GM23338 (cell line): ENCODE results near the gene KRT37. TPM values are rescaled to one million over a fixed set of nuclear protein-coding genes. Genes with fewer than 3 reads are reported as not detected.
"Not testable (repeated sequence)": the region's sequence is repeated elsewhere in the genome, so short reads cannot be mapped to it uniquely, and the experiment has no call there.

ENCODE experiments used
- ATAC-seq: fragments of 200-7000 bp; cut with Tn5 transposase; 3 replicates; pipeline ENCODE4 v1.9.1; 2020
- DNase-seq: peaks from one replicate; pipeline ENCODE4 v3.0.0-alpha.2; 2015; ENCODE audit warnings: low spot score
- H2AFZ ChIP-seq: fragments of 200-600 bp; sonication (generic); 2 replicates; pipeline ENCODE4 v1.8.0; 2016; ENCODE audit warnings: antibody characterized with exemption, mild to moderate bottlenecking, moderate library complexity
- H3F3A ChIP-seq: fragments of 200-600 bp; sonication (generic); replicated peaks from 2 replicates; pipeline ENCODE4 v1.8.0; 2017; ENCODE audit warnings: antibody characterized with exemption, mixed run types, low read depth
- H3K27ac ChIP-seq: fragments of 200-600 bp; sonication (generic); 2 replicates; pipeline ENCODE4 v1.6.1; 2016; ENCODE audit warnings: low read depth
- H3K27me3 ChIP-seq: fragments of 200-600 bp; sonication (generic); 2 replicates; pipeline ENCODE4 v1.8.0; 2016; ENCODE audit warnings: mild to moderate bottlenecking, mixed run types, moderate library complexity; ENCODE audit not compliant: insufficient read depth
- H3K36me3 ChIP-seq: fragments of 200-600 bp; sonication (generic); 2 replicates; pipeline ENCODE4 v1.8.0; 2016; ENCODE audit warnings: mild to moderate bottlenecking; ENCODE audit not compliant: insufficient read depth
- H3K4me1 ChIP-seq: fragments of 200-600 bp; sonication (generic); 2 replicates; pipeline ENCODE4 v1.8.0; 2016; ENCODE audit warnings: mild to moderate bottlenecking, moderate library complexity; ENCODE audit not compliant: insufficient read depth
- H3K4me2 ChIP-seq: fragments of 200-600 bp; sonication (generic); 2 replicates; pipeline ENCODE4 v1.7.1; 2017; ENCODE audit warnings: mixed run types
- H3K4me3 ChIP-seq: fragments of 200-600 bp; sonication (generic); 2 replicates; pipeline ENCODE4 v1.6.1; 2016; ENCODE audit warnings: mixed run types
- H3K79me2 ChIP-seq: fragments of 200-600 bp; sonication (generic); replicated peaks from 2 replicates; pipeline ENCODE4 v1.8.0; 2017; ENCODE audit warnings: mild to moderate bottlenecking; ENCODE audit not compliant: insufficient read depth
- H3K9me2 ChIP-seq: fragments of 200-600 bp; sonication (generic); 2 replicates; pipeline ENCODE4 v1.8.0; 2017; ENCODE audit not compliant: insufficient read depth
- H4K20me1 ChIP-seq: fragments of 200-600 bp; sonication (generic); replicated peaks from 2 replicates; pipeline ENCODE4 v1.8.0; 2017; ENCODE audit warnings: mild to moderate bottlenecking; ENCODE audit not compliant: insufficient read depth
- H3K27ac Mint-ChIP-seq: 2 replicates; pipeline ENCODE4 v1.8.0; 2020; ENCODE audit warnings: inconsistent platforms, mild to moderate bottlenecking, moderate library complexity, mixed read lengths
- H3K27me3 Mint-ChIP-seq: 3 replicates; pipeline ENCODE4 v1.8.0; 2022; ENCODE audit warnings: low read depth, mild to moderate bottlenecking, moderate library complexity, mixed read lengths, inconsistent platforms; ENCODE audit not compliant: insufficient read depth, poor library complexity
- H3K36me3 Mint-ChIP-seq: 3 replicates; pipeline ENCODE4 v1.8.0; 2021; ENCODE audit warnings: low read depth, mild to moderate bottlenecking, inconsistent platforms, moderate library complexity, mixed read lengths
- H3K4me1 Mint-ChIP-seq: 3 replicates; pipeline ENCODE4 v1.8.0; 2020; ENCODE audit warnings: mild to moderate bottlenecking, inconsistent platforms, mixed read lengths
- H3K4me3 Mint-ChIP-seq: 3 replicates; pipeline ENCODE4 v1.8.0; 2021; ENCODE audit warnings: moderate library complexity, mild to moderate bottlenecking, inconsistent platforms, mixed read lengths
- H3K9me3 Mint-ChIP-seq: 3 replicates; pipeline ENCODE4 v1.8.0; 2020; ENCODE audit warnings: moderate library complexity, mild to moderate bottlenecking, inconsistent platforms, mixed read lengths
- CREB1 ChIP-seq: fragments of 250-450 bp; sonication (Bioruptor Pico); IDR thresholded peaks from 2 replicates; pipeline ENCODE4 v1.5.0; 2020; ENCODE audit warnings: low read depth, mild to moderate bottlenecking, moderate library complexity
- EZH2 ChIP-seq: fragments of 200-600 bp; sonication (generic); IDR thresholded peaks from one replicate; pipeline ENCODE4 v1.8.0; 2017; ENCODE audit warnings: antibody characterized with exemption, mild to moderate bottlenecking, low read depth; ENCODE audit not compliant: unreplicated experiment
- EZH2phosphoT487 ChIP-seq: fragments of 200-600 bp; sonication (generic); IDR thresholded peaks from one replicate; pipeline ENCODE4 v1.8.1; 2018; ENCODE audit warnings: antibody characterized with exemption; ENCODE audit not compliant: unreplicated experiment
- JUNB ChIP-seq: IDR thresholded peaks from one replicate; pipeline ENCODE4 v1.6.1; 2016; ENCODE audit warnings: antibody characterized with exemption; ENCODE audit not compliant: unreplicated experiment
- NANOG ChIP-seq: IDR thresholded peaks from 2 replicates; pipeline ENCODE4 v1.6.1; 2016; ENCODE audit warnings: antibody characterized with exemption, borderline replicate concordance
- POLR2AphosphoS5 ChIP-seq: IDR thresholded peaks from 2 replicates; pipeline ENCODE4 v1.6.1; 2016; ENCODE audit warnings: antibody characterized with exemption, low read depth
- REST ChIP-seq: IDR thresholded peaks from one replicate; pipeline ENCODE4 v1.6.1; 2018; ENCODE audit warnings: antibody characterized with exemption; ENCODE audit not compliant: unreplicated experiment
- STAT1 ChIP-seq: IDR thresholded peaks from one replicate; pipeline ENCODE4 v1.6.1; 2016; ENCODE audit warnings: antibody characterized with exemption; ENCODE audit not compliant: unreplicated experiment
- ZNF331 ChIP-seq: fragments of 250-450 bp; sonication (Bioruptor Pico); IDR thresholded peaks from 2 replicates; pipeline ENCODE4 v1.5.0; 2020; ENCODE audit warnings: low read depth, mild to moderate bottlenecking, moderate library complexity
- polyA plus RNA-seq: library from polyadenylated mRNA; unstranded; fragments of >200 nt; fragmentation: Nextera tagmentation; extraction: Ambion mirVana; gene quantifications from 2 replicates; pipeline ENCODE4 v1.2.1, GENCODE V29; 2016
- total RNA-seq: library from RNA; depleted of rRNA; stranded (reverse); fragments of >200 nt; shearing (Covaris generic); gene quantifications from 2 replicates; pipeline ENCODE4 v1.2.3, GENCODE V29; 2014

KRT37 gene
- total and polyA plus RNA-seq, 2 experiments from 2014 or later, result not detected

DNA sequence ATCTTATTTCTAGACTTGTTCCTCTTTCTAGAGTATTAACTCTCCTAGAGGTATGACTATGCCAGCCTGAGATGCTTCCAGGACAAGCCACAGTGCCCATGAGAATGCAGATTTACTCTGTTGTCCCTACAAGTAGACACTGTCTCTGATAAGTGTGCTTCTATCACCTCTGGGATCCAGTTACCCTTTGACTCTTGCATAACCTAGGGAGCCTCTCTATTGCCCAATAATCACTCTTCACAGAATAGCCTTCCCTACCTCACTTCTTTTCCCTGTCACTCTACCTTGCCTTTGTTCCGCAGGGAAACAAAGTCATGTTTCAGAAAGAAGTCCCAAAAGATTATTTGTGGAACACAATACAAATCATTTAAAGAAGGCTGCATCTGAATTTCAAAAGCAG is 40.7 kb downstream of the KRT37 start:
- Histone ChIP-seq H3K27me3 (no peaks in the 10 kb centered on the region), H3K4me2 (no peak overlapping the region), H4K20me1 (no peaks in the 10 kb centered on the region), H3K4me3 (no peak overlapping the region), H3K9me2 (peaks cover 1% of the 10 kb centered on the region; the same call in 1 of the 2 replicates), H3F3A (no peaks in the 10 kb centered on the region), H3K36me3 (no peaks in the 10 kb centered on the region), H3K79me2 (no peaks in the 10 kb centered on the region), H2AFZ (no peak overlapping the region), H3K4me1 (no peaks in the 10 kb centered on the region), H3K27ac (no peak overlapping the region)
- Mint-ChIP-seq H3K27me3 (peaks cover 2% of the 10 kb centered on the region), H3K4me1 (no peaks in the 10 kb centered on the region), H3K27ac (no peak overlapping the region), H3K4me3 (no peak overlapping the region), H3K36me3 (no peaks in the 10 kb centered on the region; the same call in 2 of the 3 replicates), H3K9me3 (peaks cover 16% of the 10 kb centered on the region)
- TF ChIP-seq EZH2, result no peak
- TF ChIP-seq ZNF331 (CRISPR knock-in tag), result no peak
- no peak for TF ChIP-seq CREB1 (CRISPR knock-in tag)
- TF ChIP-seq EZH2phosphoT487, result no peak
- no peak for TF ChIP-seq STAT1
- no peak for ATAC-seq
- no peak for DNase-seq

- Histone ChIP-seq H3K36me3 (no peaks in the 10 kb centered on the region), H3K27me3 (no peaks in the 10 kb centered on the region), H3K79me2 (no peaks in the 10 kb centered on the region), H2AFZ (no peak overlapping the region), H3F3A (no peaks in the 10 kb centered on the region), H3K4me2 (no peak overlapping the region), H3K9me2 (peaks cover 9% of the 10 kb centered on the region), H3K4me3 (no peak overlapping the region), H3K4me1 (peaks cover 7% of the 10 kb centered on the region), H3K27ac (no peak overlapping the region), H4K20me1 (no peaks in the 10 kb centered on the region)
- Mint-ChIP-seq H3K27me3 (peaks cover 2% of the 10 kb centered on the region), H3K36me3 (no peaks in the 10 kb centered on the region; the same call in 1 of the 3 replicates), H3K27ac (no peak overlapping the region), H3K4me1 (peaks cover 4% of the 10 kb centered on the region; the same call in 1 of the 3 replicates), H3K4me3 (no peak overlapping the region), H3K9me3 (peaks cover 16% of the 10 kb centered on the region)
- DNase-seq, result no peak
- no peak for ATAC-seq
- TF ChIP-seq EZH2 (no peak), JUNB (no peak), CREB1 (CRISPR knock-in tag) (no peak), STAT1 (no peak), REST (no peak), POLR2AphosphoS5 (no peak), NANOG (no peak)
These were observed 42.0 kb downstream of the KRT37 start for GRCh38 chr17:41382394-41382793.

DNA sequence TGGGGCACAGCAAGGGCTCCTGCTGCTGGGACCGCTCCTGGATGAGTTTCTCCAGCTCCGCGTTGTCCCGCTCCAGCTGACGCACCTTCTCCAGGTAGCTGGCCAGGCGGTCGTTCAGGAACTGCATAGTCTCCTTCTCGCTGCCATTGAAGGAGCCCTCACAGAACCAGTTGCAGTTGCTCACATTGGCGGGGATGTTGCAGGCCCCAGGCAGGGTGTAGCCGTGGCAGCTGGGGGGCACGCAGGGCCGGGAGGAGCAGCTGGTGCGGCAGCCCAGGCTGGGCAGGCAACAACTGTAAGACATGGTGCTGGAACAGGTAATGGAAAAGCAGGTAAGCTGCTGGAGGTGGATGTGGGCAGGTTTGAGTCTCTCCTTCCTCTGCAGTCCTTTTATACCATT is 42.4 kb downstream of the KRT37 start, which contains the start of gene KRT34:
Gene KRT34 (minus strand): TSS at position 364 of the 400 bp plus-strand sequence. CDS start 60 bp downstream, at position 304.
- H3K79me2 ChIP-seq, H3K27ac ChIP-seq, H3K27me3 ChIP-seq, H3K4me3 ChIP-seq, H2AFZ ChIP-seq, H3K36me3 Mint-ChIP-seq, H3K27ac Mint-ChIP-seq, H3K36me3 ChIP-seq, H3K27me3 Mint-ChIP-seq, H3F3A ChIP-seq, H3K4me2 ChIP-seq, H4K20me1 ChIP-seq, H3K4me1 ChIP-seq, H3K4me3 Mint-ChIP-seq, H3K4me1 Mint-ChIP-seq, ATAC-seq, DNase-seq: not testable (repeated sequence)
- H3K9me3 Mint-ChIP-seq, result peaks cover 15% of the 10 kb centered on the region
- H3K9me2 ChIP-seq, result peaks cover 14% of the 10 kb centered on the region

- ATAC-seq, H3F3A ChIP-seq, H3K4me3 ChIP-seq, DNase-seq, H3K36me3 Mint-ChIP-seq, H3K4me3 Mint-ChIP-seq, H3K27ac Mint-ChIP-seq, H2AFZ ChIP-seq, H3K4me2 ChIP-seq, H3K27ac ChIP-seq, H3K27me3 Mint-ChIP-seq, H3K4me1 Mint-ChIP-seq, H3K79me2 ChIP-seq, H3K27me3 ChIP-seq, H3K36me3 ChIP-seq, H3K9me3 Mint-ChIP-seq, H3K4me1 ChIP-seq, H4K20me1 ChIP-seq: not testable (repeated sequence)
- peaks cover 25% of the 10 kb centered on the region for H3K9me2 ChIP-seq
These were observed 44.3 kb downstream of the KRT37 start for GRCh38 chr17:41380091-41380490.
